Kidney (tissue), 14 donors: ENCODE measurements around the gene TSPAN32. TPM values are rescaled to one million over a fixed set of nuclear protein-coding genes. Genes with fewer than 3 reads are reported as not detected.

ENCODE experiments used
- DNase-seq, 5 donors: peaks; one replicate each; pipeline ENCODE4 v3.0.0-alpha.2; 2013 to 2020
- FAIRE-seq: peaks from 2 replicates; lab custom pipeline; 2012; peaks lifted over from hg19 to GRCh38; lab: Jason Lieb, UNC
- H3K27ac ChIP-seq, 2 donors: one replicate each; pipeline ENCODE4 v1.7.0; 2013; ENCODE audit warnings: low read depth in 2 of 2, low read length in 2 of 2, inconsistent platforms in 1 of 2
- H3K27me3 ChIP-seq: one replicate; pipeline ENCODE4 v1.7.1; 2013; ENCODE audit warnings: low read length, inconsistent platforms; ENCODE audit not compliant: control insufficient read depth, insufficient read depth
- H3K36me3 ChIP-seq, 3 donors: one replicate each; pipeline versions ENCODE4 v1.7.0 to v1.7.1; 2013; ENCODE audit warnings: low read length in 3 of 3, control low read depth in 1 of 3, inconsistent platforms in 1 of 3; ENCODE audit not compliant: insufficient read depth in 3 of 3, control insufficient read depth in 2 of 3
- H3K4me1 ChIP-seq, 3 donors: one replicate each; pipeline versions ENCODE4 v1.7.0 to v1.7.1; 2013; ENCODE audit warnings: low read length in 3 of 3, inconsistent platforms in 1 of 3, low read depth in 1 of 3; ENCODE audit not compliant: control insufficient read depth in 2 of 3, insufficient read depth in 2 of 3
- H3K4me3 ChIP-seq, 3 donors: one replicate each; pipeline versions ENCODE4 v1.7.0 to v1.8.1; 2013; ENCODE audit warnings: low read length in 3 of 3, control low read depth in 1 of 3, inconsistent platforms in 1 of 3
- H3K9ac ChIP-seq, 3 donors: one replicate each; pipeline versions ENCODE4 v1.7.0 to v1.7.1; 2013; ENCODE audit warnings: low read length in 3 of 3, control low read depth in 1 of 3, inconsistent platforms in 1 of 3
- H3K9me3 ChIP-seq, 3 donors: one replicate each; pipeline versions ENCODE4 v1.7.0 to v1.7.1; 2013; ENCODE audit warnings: low read length in 3 of 3, control low read depth in 1 of 3, inconsistent platforms in 1 of 3; ENCODE audit not compliant: control insufficient read depth in 2 of 3, insufficient read depth in 1 of 3
- CTCF ChIP-seq: IDR thresholded peaks from 3 replicates; pipeline ENCODE4 v1.5.1; 2012; ENCODE audit warnings: mild to moderate bottlenecking, moderate library complexity, borderline replicate concordance; ENCODE audit not compliant: insufficient read depth; ENCODE audit errors: extremely low read depth
- intact Hi-C: fragments of 100-400 bp; cut with DNase I; formaldehyde crosslinking; loops from one replicate; pipeline ENCODE4 v1.11.1; 2022
- polyA plus RNA-seq: library from polyadenylated mRNA; stranded (reverse); fragments of 350-450 nt; fragmentation: Illumina TruSeq; extraction: RNeasy Lipid Tissue Mini Kit (QIAGEN cat#74804); gene quantifications from one replicate; pipeline ENCODE4 v1.2.3, GENCODE V29; 2014; ENCODE audit warnings: low read depth, low replicate concordance; ENCODE audit not compliant: insufficient read depth
- total RNA-seq: library from RNA; stranded (reverse); fragmentation: NEBNext Ultra II Directional; extraction: Animal tissue kit (Norgen Biotek cat#: 25700); gene quantifications from one replicate; pipeline ENCODE4 v1.2.1, GENCODE V29; 2021
- donor health status: control.
- donor health status: control.
- donor health status: control.
- donor health status: control.
- donor health status: control.
- donor health status: DM: yes; HTN: yes; CAD: no.
- donor health status: Normal renal cell carcinoma (clear cell type).

TSPAN32 gene
- total and polyA plus RNA-seq, 2 donors from 2014 or later = 0.75 to 6.1 TPM

- H3K27me3 ChIP-seq = no peaks in the 10 kb centered on the region
- intact Hi-C loops = loop anchor here (5.0 kb wide), 1 partner anchor 114 kb away; no protein-coding TSS in a partner anchor
- no peak for TF ChIP-seq CTCF
- DNase-seq (peak in 3 of 5 donors; percentile 7 to 71 (median 50)), FAIRE-seq (no peak)
- no peak overlapping the region for H3K27ac ChIP-seq
- no peaks in the 10 kb centered on the region for H3K9me3 ChIP-seq
- no peaks in the 10 kb centered on the region for H3K36me3 ChIP-seq
- no peak overlapping the region for H3K9ac ChIP-seq
- no peak overlapping the region for H3K4me3 ChIP-seq
- peaks cover 3 to 16% (median 6%) of the 10 kb centered on the region in 3 donors for H3K4me1 ChIP-seq
Observed at GRCh38 chr11:2302896-2303626, 1.2 kb downstream of the TSPAN32 start.

GRCh38 chr11:2303627-2304505 lies 2.1 kb downstream of the TSPAN32 start:
- no peak for FAIRE-seq
- Histone ChIP-seq H3K27ac (no peak overlapping the region), H3K4me1 (peaks cover 3 to 16% (median 6%) of the 10 kb centered on the region in 3 donors)

GRCh38 chr11:2304506-2305139 lies 2.8 kb downstream of the TSPAN32 start:
- no peak overlapping the region for H3K27ac ChIP-seq
- peak in 3 of 5 donors; percentile 9 to 74 (median 55) for DNase-seq

More at GRCh38 chr11:2303627-2304505, 2.1 kb downstream of the TSPAN32 start:
- intact Hi-C loops = loop anchor here (5.0 kb wide), 1 partner anchor 113 kb away; no protein-coding TSS in a partner anchor
- TF ChIP-seq CTCF = no peak
- no peak overlapping the region for H3K9ac ChIP-seq
- peak in 3 of 5 donors; percentile 9 to 72 (median 55) for DNase-seq
- H3K9me3 ChIP-seq = no peaks in the 10 kb centered on the region
- H3K4me3 ChIP-seq = no peak overlapping the region
- no peaks in the 10 kb centered on the region for H3K27me3 ChIP-seq
- H3K36me3 ChIP-seq = no peaks in the 10 kb centered on the region

More at GRCh38 chr11:2304506-2305139, 2.8 kb downstream of the TSPAN32 start:
- H3K27me3 ChIP-seq = no peaks in the 10 kb centered on the region
- no peak overlapping the region for H3K4me3 ChIP-seq
- H3K4me1 ChIP-seq = peaks cover 3 to 16% (median 6%) of the 10 kb centered on the region in 3 donors
- FAIRE-seq = no peak
- H3K9me3 ChIP-seq = no peaks in the 10 kb centered on the region
- intact Hi-C loops = loop anchor here (5.0 kb wide), 1 partner anchor 113 kb away; no protein-coding TSS in a partner anchor
- no peaks in the 10 kb centered on the region for H3K36me3 ChIP-seq
- no peak for TF ChIP-seq CTCF
- peak overlapping the region in 1 of 3 donors; percentile 7 for H3K9ac ChIP-seq
